ENCODE measurements around the gene AAMDC. TPM values are rescaled to one million over a fixed set of nuclear protein-coding genes. Genes with fewer than 3 reads are reported as not detected.
"Not testable (repeated sequence)": the region's sequence is repeated elsewhere in the genome, so short reads cannot be mapped to it uniquely, and the experiment has no call there.

Gene AAMDC
- total RNA-seq, 1 experiment from 2014 or later = 20.7 TPM

GRCh38 chr11:77909277-77909676, 88.3 kb downstream of the AAMDC start:
- Histone ChIP-seq H3K4me2 (ENCODE audit: insufficient read depth, insufficient read length, low read length) (no peak overlapping the region), H3K56ac (ENCODE audit: insufficient read length, low read depth, low read length) (no peak overlapping the region), H4K91ac (ENCODE audit: insufficient read length, low read depth, low read length) (no peak overlapping the region), H3K79me1 (ENCODE audit: insufficient read depth, low read depth, low read length, poor library complexity, severe bottlenecking) (no peaks in the 10 kb centered on the region), H3K23ac (ENCODE audit: insufficient read length, low read depth, low read length) (no peak overlapping the region), H4K5ac (ENCODE audit: insufficient read length, low read depth, low read length) (no peak overlapping the region), H3K14ac (ENCODE audit: insufficient read depth, low read length) (no peak overlapping the region), H3T11ph (ENCODE audit: low read length) (no peak overlapping the region), H3K4ac (ENCODE audit: low read depth, low read length) (no peak overlapping the region), H3K79me2 (ENCODE audit: insufficient read depth, low read length) (no peaks in the 10 kb centered on the region), H4K20me1 (ENCODE audit: control insufficient read depth, insufficient read depth, insufficient read length) (no peaks in the 10 kb centered on the region), H2BK120ac (ENCODE audit: low read depth, low read length, poor library complexity, severe bottlenecking) (no peak overlapping the region), H2AK5ac (ENCODE audit: insufficient read length, low read length) (no peak overlapping the region), H3K18ac (ENCODE audit: insufficient read length, low read depth, low read length) (no peak overlapping the region), H2BK12ac (ENCODE audit: insufficient read length, low read depth, low read length) (no peak overlapping the region), H3K27ac (ENCODE audit: insufficient read length, low read depth, low read length) (no peak overlapping the region), H3K23me2 (ENCODE audit: insufficient read length, low read depth, low read length, poor library complexity, severe bottlenecking) (no peaks in the 10 kb centered on the region), H2BK20ac (ENCODE audit: low read depth, low read length, poor library complexity, severe bottlenecking) (no peak overlapping the region), H3K9me3 (ENCODE audit: control insufficient read depth, low read depth, low read length) (no peaks in the 10 kb centered on the region), H3K4me1 (ENCODE audit: insufficient read depth, low read length) (no peaks in the 10 kb centered on the region), H3K27me3 (ENCODE audit: insufficient read depth, low read length) (no peaks in the 10 kb centered on the region), H4K8ac (replicated peaks; ENCODE audit: insufficient read length, low read depth, low read length) (no peak overlapping the region), H2AFZ (ENCODE audit: low read length) (no peak overlapping the region), H2BK5ac (ENCODE audit: insufficient read length, low read length) (no peak overlapping the region), H3K9ac (ENCODE audit: extremely low read depth, insufficient read length, low read length) (no peak overlapping the region), H2BK15ac (ENCODE audit: low read depth, low read length) (no peak overlapping the region)
- no peak overlapping the region for H3K27ac Mint-ChIP-seq
- H3K4me1 Mint-ChIP-seq = no peaks in the 10 kb centered on the region
- no peak for TF ChIP-seq CTCF (conservative IDR thresholded peaks at IDR 0.05)
- peaks cover 0 to 20% (median 4%) of the 10 kb centered on the region in 3 experiments; a peak in 3 of 7 replicates for H3K36me3 Mint-ChIP-seq (ENCODE audit: insufficient read depth in 1 of 3, low read depth in 3 of 3)
- H3K4me3 Mint-ChIP-seq = no peak overlapping the region
- H3K9me3 Mint-ChIP-seq = no peaks in the 10 kb centered on the region
- H3K27me3 Mint-ChIP-seq (ENCODE audit: low read depth) = no peaks in the 10 kb centered on the region
- DNase-seq = no peak
- WGBS (ENCODE audit: extremely low coverage, insufficient read length, low lambda C conversion rate) = no CpG with 5 or more reads among the region's 2 CpGs

GRCh38 chr11:77910828-77911227, 89.9 kb downstream of the AAMDC start:
- H3K9me3 Mint-ChIP-seq; H3K79me2 ChIP-seq (ENCODE audit: insufficient read depth, low read length); H3K9me3 ChIP-seq (ENCODE audit: control insufficient read depth, low read depth, low read length); H3K4me3 Mint-ChIP-seq; H3K27me3 Mint-ChIP-seq (ENCODE audit: low read depth); H3K23me2 ChIP-seq (ENCODE audit: insufficient read length, low read depth, low read length, poor library complexity, severe bottlenecking); H3K56ac ChIP-seq (ENCODE audit: insufficient read length, low read depth, low read length); H3K27ac ChIP-seq (ENCODE audit: insufficient read length, low read depth, low read length); H3K23ac ChIP-seq (ENCODE audit: insufficient read length, low read depth, low read length); H2AK5ac ChIP-seq (ENCODE audit: insufficient read length, low read length); H2BK120ac ChIP-seq (ENCODE audit: low read depth, low read length, poor library complexity, severe bottlenecking); DNase-seq; H4K8ac ChIP-seq (replicated peaks; ENCODE audit: insufficient read length, low read depth, low read length); H3T11ph ChIP-seq (ENCODE audit: low read length); H2BK15ac ChIP-seq (ENCODE audit: low read depth, low read length); H3K79me1 ChIP-seq (ENCODE audit: insufficient read depth, low read depth, low read length, poor library complexity, severe bottlenecking); H2BK12ac ChIP-seq (ENCODE audit: insufficient read length, low read depth, low read length); H2BK20ac ChIP-seq (ENCODE audit: low read depth, low read length, poor library complexity, severe bottlenecking); H3K4me1 ChIP-seq (ENCODE audit: insufficient read depth, low read length); H4K91ac ChIP-seq (ENCODE audit: insufficient read length, low read depth, low read length); H3K14ac ChIP-seq (ENCODE audit: insufficient read depth, low read length); H3K4ac ChIP-seq (ENCODE audit: low read depth, low read length); H4K20me1 ChIP-seq (ENCODE audit: control insufficient read depth, insufficient read depth, insufficient read length); H3K9ac ChIP-seq (ENCODE audit: extremely low read depth, insufficient read length, low read length); H2BK5ac ChIP-seq (ENCODE audit: insufficient read length, low read length); H2AFZ ChIP-seq (ENCODE audit: low read length); H3K4me2 ChIP-seq (ENCODE audit: insufficient read depth, insufficient read length, low read length); H3K18ac ChIP-seq (ENCODE audit: insufficient read length, low read depth, low read length); H3K27me3 ChIP-seq (ENCODE audit: insufficient read depth, low read length); H4K5ac ChIP-seq (ENCODE audit: insufficient read length, low read depth, low read length); H3K4me1 Mint-ChIP-seq: not testable (repeated sequence)
- Mint-ChIP-seq H3K36me3 (ENCODE audit: insufficient read depth in 1 of 3, low read depth in 3 of 3) (peaks cover 0 to 24% (median 4%) of the 10 kb centered on the region in 3 experiments; a peak in 3 of 7 replicates), H3K27ac (peak overlapping the region in 1 of 3 experiments; percentile 70; a peak in 2 of 7 replicates)
- WGBS (ENCODE audit: extremely low coverage, insufficient read length, low lambda C conversion rate) = no CpG with 5 or more reads among the region's 6 CpGs

All from H9 (cell line).